Glomerular visceral epithelial cell (primary cell): ENCODE measurements around the gene UMODL1.

Source experiments
- DNase-seq: peaks from one replicate; pipeline ENCODE4 v3.0.0-alpha.2; 2016; ENCODE audit errors: extremely low spot score

The UMODL1 gene

DNA sequence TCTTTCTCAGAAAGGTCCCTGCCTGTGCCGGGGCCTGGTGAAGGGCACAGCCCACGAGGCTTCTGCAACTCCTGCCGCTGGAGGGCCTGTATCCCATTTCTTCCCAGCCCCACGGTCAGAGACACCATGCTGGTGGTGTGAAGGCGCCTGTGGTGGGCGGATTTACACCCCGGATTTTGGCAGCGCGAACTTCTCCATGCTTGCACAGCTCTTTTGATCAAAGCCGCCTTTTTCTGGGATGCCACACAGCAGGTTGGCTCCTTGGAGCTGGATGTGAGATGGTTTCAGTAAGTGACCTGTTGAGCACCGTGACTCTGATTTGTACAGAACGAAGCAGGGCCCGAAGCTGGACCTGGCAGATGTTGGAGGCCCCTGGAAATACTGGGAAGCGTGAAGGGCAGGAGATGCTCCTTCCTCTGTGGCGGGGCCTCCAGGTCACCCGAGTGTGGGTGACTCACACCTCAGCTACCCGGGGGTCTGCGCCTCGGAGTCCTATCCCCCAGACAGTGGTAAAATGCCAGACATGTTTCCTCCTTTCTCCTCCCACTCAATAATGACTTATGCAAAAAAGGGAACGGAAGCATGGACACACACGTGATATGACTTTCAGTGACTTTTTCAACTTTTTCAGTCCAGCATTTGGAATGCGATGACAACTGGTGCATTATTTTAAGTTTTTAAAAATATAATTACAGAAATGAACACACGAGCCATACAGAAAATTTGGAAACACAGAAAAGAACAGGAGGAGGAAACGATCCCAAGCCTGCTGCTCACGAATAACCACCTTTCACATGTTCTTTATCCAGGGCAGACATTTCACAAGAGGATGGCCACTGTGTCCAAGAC is 9.0 kb downstream of the UMODL1 start:
- peak; percentile 19 for DNase-seq

DNA sequence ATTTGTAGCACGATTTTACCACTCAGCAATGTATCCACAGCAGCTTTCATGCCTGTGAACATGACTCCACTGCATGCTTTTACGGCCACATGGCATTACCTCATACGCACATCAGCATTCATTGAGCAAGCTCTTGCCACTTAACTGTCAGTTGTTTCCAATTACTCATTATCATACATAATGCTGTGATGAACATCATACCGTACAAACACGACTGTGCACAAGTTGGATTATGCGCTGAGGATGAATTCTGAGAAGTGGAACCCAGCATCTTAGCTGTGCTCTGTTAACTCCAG is 9.6 kb downstream of the UMODL1 start:
- peak; percentile 42 for DNase-seq

DNA sequence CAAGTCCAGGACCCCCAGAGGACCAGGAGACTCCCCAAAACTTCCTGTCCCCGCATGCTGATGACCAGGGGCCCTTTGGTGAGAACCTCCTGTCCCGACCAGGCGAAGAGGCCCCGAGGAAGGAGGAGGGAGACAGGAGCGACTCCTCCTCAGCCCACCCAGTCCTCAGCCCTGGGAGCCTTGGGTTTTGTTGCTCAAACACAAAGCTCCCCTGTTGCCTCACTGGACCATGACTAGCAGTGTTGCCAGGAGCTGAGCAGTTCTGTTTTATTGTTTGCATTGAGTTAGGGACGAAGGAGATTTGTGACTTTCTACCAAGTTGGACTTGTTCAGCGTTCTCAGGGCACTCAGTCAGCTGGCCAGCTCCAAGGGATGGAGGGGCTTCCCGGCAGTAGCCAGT is 10.0 kb downstream of the UMODL1 start:
- DNase-seq, result no peak

DNA sequence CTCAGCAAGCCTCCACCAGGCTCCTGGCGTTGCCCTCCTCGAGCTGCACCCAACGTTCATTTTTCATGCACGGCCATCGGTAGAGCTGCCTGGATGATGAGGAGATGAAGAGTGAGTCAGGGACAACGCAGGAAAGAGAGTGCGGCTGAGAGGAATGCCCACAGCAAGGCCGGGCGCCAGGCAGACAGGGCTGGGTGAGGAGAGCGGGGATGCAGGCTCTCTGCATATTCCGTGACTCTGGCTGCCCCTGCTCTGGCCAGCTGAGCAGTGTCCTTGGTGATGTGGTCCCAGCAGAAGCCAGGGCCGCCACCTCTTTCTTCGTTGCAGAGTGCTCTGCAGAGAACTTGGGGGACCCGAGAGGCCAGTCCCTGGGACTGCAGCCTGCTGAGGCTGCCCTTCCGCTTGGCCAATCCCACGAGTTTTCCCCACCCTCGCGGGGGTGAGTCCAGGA is 10.8 kb downstream of the UMODL1 start:
- DNase-seq, result no peak

DNA sequence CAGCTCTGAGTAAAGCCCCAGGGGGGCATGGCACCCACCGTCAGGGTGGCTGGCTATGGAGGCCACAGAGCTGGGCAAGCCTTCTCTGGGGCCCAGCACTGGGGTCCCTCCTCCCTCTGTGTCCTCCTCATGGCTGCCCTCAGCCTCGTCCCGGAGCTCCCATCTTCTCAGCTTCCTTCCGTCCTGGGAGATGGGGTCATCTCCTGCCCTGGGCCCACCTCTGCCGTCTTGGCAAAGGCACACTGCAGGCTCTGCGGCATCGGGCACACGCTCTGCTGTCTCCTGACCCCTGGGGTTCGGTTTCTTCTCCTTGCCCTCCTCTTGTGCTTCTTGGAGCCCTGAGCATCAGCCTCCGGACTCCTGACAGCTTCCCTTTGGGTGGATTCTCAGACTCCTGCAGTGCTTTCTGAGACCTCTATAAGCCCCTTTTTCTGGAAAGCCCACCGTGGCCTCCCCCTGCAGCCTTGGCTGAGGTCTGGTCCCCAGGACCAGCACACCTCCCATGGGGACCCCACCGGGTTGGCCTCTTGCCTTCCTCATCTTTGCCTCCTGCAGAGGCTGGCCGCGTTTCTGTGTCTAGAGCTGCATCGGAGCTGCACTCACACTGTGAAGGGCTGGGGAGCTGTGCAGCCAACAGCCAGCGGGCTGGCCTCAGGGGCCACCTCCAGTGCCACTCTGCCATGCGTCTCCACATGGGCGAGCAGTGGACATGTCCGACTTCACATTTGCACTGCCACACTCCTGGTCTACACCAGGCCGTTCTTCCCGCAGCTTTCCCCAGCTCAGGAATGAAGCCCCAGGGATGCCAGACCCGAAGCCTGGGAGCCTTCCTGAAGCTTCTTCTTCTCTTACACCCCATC is 11.6 kb downstream of the UMODL1 start:
- DNase-seq, result no peak

DNA sequence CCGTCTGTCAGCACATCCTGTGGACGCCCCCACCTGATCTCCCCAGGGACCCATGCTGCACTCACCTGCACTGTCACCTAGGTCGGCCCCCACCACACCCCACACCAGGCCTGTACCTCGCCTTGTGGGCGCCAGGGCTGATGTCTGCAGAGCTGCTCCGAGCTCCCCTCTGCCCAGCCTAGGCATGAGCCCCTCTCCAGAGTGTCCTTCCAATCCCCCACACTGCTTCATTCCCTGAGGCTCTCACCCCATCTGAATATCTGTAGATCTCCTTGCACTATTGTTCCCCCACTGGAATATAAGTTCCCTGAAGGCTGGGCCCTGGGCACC is 12.2 kb downstream of the UMODL1 start:
- DNase-seq, result no peak

DNA sequence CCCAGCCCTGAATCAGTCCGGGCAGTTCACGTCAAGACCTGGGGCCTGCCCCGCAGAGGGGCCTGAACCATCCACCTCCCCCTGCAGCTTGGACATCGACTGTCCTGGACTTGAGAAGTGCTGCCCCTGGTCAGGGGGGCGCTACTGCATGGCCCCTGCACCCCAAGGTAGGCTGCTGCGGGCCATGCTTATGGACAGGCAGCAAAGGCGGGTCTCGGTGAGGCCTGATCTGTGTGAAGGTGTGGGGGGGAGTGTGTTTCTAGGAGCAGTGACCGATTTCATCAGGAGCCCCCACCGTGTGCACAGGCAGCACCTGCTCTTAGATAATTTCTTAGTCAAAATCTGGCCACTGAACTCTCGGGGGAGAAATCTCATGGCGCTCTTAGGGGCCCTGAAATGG is 13.0 kb downstream of the UMODL1 start:
- DNase-seq, result no peak

DNA sequence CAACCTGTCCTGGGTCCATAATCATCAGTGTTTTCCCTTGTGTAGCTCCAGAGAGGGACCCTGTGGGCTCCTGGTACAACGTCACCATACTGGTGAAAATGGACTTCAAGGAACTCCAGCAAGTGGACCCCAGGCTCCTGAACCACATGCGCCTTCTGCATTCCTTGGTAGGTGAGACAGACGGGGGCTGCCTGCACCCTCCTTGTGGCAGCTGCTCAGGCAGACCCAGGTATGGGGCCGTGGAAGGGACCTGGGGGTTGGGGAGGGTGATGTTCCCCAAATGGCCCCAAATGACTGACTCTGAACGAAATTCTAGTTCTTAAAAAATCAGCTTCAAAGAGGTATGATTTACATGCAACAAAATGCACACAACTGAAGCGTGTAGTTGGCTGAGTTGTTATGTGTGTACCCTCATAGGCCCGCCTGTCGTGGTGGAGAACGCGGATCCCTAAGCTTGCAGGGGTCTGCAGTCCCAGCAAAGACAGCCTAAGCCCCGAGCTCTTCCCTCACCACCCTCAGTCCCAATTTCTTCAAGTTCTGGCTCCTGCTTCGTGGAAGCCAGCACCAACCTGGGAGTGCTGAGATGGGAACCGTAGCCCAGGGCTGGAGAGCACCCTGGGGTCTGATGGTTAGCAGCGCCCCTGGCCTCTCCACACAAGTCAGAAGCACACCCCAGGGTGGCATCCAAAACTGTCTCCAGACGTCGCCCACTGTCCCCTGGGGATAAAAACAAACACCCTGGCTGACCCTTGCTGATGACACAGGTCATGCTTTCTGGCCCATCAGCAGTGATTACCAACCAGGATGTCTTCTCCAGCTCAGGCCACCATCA is 14.3 kb downstream of the UMODL1 start:
- no peak for DNase-seq

DNA sequence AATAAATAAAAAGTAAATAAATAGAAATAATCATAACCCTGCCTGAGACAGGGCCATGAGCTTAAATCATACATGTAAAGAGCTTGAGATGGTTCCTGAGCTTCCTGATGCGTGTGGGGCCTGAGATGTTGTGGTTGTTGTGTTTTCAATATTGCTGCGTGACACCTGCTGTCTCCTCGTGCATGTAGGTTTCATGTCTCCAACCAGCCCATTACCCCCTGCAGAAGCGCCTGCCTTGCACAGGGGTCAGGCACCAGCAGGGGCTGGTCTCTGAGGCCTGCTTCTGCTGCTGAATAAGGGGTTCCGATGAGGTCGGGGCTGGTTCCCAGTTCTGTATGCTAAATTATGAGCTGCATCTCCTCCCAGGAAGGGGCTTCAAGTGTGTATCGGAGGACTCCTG is 15.9 kb downstream of the UMODL1 start:
- no peak for DNase-seq

DNA sequence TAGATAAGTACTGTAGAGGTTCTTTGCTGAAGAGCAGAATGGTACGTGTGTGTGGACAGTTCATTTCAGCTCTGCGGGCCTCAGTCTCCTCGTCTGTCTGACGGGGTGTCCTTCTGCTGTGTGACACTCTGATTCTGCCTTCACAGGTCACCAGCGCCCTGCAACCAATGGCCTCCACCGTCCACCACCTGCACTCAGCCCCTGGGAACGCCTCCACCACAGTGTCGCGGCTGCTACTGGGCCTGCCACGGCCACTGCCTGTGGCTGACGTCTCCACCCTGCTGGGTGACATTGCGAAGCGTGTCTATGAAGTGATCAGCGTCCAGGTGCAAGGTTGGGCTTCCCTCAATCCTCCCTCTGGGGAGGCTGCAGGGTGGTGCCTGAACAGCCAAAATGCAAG is 17.0 kb downstream of the UMODL1 start:
- no peak for DNase-seq

DNA sequence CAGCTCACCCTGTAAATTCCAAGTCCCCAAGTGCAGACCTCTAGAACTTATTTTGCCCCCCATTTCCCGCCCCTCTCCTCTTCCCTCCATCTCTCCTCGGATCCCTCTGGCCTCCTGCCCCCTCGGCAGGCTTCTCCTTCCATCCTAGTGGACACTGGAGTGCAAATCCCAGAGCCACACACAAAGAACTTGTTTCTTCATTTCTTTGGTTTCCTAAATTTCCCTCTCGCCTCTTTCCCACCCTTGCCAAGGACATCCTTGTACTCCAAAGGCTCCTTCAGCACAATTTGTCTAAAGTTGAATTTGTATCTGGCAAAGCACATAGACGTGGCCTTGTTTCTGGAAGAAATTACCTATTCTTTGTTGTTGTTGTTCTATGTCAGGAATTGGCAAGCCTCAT is 17.5 kb downstream of the UMODL1 start:
- DNase-seq, result no peak

DNA sequence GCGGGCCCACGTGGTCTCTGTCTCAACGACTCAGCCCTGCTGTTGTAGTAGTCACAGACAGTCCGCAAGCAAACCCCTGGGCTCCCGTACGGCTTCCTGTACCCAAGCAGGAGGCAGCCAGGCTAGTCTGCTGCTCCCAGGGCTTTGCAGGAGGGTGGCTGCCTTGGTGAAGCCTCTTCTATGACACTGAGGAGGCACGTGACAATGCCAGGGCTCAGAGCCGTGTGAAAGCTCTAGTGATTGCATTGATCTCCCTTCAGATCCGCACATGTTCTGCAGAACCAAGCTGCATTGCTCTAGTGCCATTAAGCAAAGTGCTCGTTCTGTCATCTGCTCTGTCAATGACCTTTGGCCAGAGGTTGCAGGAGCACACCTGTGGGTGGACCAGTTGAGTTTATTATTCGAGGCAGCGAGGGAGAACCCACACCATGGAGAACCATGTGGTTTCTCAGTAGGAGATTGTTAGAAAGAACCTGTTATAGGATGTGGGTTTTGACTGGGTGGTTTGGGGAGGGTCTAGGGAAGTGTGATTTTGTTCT is 18.0 kb downstream of the UMODL1 start:
- DNase-seq, result no peak

DNA sequence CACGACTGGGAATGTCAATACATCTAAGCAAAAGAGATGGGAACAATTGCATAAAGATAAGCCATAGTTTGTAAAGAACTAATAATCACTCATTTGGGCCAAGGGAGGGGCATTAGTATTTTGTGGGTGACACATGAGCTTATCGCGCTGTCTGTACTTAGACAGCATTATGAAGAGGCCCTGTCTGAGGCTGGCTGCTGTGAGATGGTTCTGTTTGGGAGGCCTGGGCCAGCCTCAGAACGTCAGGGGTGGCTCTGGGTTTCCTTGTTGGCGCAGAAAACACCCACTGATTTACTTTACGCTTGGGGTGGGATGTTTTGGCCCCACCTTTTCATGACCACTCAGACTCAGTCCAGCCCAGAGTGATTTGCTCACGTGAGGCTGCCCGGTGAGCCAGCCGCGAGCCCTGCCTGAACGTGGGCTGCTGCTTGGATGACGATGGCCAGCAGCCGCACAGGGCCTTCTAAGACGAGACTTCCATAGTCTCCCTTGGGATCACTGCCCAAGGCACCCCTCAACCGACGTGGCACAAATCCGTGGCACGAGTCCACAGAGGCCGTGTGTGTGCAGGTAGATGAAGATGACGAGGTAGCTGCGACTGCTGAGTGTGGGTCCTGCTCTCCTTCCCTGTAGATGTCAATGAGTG is 18.7 kb downstream of the UMODL1 start:
- DNase-seq, result no peak

DNA sequence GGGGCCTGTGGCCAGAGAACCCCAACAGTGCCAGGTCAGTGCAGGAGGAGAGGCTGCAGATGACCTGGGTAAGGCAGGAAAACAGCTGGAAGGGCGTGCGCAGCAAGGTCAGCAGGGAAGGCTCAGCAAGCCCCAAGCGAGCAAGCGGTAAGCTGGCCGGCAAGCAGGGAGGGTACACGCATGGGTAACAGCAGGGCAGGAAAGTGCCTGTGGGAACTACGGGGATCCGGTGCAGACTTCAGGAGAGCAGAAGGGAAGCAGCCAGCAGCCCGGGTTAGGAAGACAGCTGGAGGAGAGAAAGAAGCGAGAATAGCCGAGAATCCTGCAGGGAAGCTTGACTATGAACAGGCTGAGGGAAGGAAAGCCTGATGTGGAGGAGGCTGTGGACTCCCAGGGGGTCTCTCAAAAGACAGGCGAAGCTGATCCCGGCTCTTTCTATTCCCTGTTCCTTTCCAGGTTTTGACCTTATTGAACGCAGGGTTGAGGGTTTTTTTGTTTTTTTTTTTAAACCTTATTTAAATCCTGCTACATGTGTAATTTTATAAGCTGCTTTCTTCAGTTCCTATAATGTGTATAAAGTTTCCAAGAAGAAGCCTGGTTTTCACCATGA is 20.9 kb downstream of the UMODL1 start:
- peak; percentile 46 for DNase-seq

DNA sequence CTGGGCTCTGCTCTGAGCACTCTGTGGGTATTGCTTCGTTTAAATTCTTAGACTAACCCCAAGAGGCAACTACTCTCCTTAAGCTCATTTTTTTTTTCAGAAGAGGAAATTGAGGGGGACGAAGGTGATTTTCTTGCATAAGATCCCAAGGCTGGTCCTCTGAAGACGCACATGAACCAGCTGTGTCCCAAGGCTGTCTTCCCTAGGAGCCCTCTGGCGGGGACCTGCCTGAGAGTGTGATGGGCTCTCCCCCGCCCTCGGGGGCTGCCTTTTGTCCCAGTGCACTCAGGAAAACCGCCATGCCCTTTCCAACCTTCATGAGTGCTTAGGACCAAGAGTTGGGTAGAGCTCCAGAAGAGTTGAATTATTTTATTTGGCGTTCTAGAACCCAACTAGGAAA is 21.7 kb downstream of the UMODL1 start:
- DNase-seq, result no peak

DNA sequence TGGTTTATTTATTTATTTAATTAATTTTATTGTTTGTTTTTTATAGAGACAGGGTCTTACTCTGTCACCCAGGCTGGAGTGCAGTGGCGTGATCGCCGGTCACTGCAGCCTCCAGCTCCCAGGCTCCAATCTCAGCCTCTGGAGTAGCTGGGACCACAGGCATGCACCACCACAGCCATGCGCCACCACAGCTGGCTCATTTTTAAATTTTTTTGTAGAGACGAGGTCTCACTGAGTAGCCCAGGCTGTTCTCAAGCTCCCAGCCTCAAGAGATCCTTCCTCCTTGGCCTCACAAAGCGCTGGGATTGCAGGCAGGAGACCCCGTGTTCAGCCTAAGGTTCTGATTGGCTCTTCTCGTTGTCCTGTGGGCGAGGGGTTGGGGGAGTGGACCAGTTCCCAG is 22.1 kb downstream of the UMODL1 start:
- DNase-seq, result peak; percentile 39

DNA sequence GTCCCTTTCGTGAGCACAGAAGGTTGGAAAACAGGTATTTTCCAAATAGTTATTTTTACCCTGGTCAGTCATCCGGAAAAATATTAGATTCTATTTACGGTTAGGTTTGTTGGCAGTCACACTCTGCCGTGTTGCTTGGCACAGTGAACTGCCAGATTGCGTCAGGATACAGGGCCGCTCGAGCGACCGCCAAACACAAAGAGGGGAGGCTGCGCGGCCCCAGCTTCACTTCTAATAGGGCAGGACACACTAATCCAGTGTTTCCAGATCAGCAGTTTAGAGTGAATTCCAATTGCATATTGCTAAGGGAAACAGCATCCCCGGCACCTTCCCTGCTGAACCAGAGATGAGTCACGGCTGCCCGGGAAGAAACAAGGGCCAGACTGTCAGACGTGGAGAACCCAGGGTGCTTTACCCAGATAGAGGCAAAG is 22.9 kb downstream of the UMODL1 start:
- DNase-seq, result peak; percentile 98

DNA sequence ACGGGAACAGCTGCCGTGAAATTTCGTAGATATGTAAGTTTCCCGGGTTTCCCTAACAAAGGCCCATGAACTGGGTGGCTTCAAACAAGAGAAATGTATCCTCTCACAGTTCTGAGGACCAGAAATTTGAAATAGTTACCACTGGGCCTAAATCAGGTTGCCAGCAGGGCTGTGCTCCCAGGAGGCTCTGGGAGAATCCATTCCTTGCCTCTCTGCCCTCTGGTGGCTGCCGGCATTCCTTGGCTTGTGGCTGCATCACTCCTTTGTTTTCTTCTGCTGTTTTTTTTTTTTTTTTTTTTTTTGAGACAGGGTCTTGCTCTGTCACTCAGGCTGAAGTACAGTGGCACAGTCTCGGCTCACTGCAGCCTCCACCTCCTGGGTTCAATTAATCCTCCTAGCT is 23.7 kb downstream of the UMODL1 start:
- DNase-seq, result no peak

DNA sequence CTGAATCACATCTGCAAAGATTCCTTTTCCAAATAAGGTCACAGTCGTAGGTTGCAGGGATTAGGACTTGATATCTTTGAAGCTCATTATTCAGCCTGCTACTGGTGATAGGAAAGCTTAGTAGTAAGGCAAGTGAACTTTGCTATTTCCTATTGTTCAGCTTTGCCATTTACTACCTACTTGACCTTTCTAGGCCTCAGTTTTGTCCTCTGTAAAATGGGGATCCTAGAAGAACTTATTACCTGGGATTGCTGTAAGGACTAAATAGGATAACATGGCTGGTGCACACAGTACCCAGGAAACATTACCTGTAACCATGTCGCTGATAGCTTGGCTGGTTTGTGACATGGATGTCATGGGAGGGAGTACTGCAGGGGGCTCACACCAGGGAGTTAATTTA is 24.5 kb downstream of the UMODL1 start:
- DNase-seq, result no peak

DNA sequence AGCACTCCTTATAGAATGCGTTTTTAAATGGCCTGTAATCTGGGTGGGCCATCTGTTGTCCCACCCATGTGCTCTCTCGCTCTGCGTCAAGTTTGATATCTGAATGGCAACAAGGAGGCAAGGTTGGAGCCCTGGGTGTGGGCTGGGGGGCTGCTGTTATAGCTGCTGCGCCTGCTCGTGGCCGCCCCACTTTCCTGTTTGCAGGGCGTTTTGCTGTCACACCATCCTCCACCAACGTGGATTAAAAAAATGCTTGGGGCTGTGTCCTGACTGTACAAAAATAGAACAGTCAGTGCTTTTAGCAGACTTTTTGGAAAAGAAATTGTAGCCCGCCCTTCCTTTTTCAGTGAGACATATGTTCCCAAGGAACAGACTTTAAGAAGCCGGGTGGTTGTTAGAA is 25.4 kb downstream of the UMODL1 start:
- DNase-seq, result no peak

DNA sequence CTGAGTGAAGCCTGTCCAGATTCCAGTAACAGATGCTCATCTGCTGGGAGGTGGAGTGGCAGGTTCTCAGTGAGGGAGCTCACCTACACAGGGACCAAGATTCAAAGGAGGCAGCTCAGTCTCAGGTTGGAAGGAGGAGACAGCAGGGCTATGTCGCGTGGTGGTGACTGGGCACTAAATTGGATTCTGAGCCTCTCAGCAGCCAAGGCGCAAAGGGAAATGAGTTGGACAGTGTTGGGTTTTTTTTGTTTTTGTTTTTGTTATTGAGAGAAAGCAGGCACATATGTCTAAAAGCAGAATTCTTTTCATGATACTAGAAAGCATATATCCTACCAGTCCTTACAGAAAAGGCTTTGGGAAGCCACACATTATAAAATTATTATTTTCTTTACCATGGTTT is 26.2 kb downstream of the UMODL1 start:
- no peak for DNase-seq
